Measurements from ENCODE around the gene MEI4.

DNA sequence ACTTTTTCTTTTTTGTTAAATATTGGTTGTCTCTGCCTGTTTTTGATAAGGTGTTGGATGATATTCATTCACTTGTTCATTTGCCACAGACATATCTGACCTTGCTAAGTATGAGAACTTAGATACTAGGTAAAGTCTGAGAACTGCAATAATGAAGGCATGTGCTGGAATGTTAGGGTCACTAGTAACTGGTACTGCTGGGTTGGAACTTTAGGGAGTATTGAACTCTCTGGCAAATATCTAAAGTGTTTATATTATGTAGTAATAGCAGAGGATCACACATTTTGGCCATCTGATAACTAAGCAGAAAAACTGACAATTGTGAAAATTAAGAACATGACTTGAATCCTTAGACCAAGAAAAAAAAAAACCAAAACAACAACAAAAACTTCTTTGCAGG, 162.7 kb downstream of the MEI4 start:
- TF ChIP-seq, protein P1, sequence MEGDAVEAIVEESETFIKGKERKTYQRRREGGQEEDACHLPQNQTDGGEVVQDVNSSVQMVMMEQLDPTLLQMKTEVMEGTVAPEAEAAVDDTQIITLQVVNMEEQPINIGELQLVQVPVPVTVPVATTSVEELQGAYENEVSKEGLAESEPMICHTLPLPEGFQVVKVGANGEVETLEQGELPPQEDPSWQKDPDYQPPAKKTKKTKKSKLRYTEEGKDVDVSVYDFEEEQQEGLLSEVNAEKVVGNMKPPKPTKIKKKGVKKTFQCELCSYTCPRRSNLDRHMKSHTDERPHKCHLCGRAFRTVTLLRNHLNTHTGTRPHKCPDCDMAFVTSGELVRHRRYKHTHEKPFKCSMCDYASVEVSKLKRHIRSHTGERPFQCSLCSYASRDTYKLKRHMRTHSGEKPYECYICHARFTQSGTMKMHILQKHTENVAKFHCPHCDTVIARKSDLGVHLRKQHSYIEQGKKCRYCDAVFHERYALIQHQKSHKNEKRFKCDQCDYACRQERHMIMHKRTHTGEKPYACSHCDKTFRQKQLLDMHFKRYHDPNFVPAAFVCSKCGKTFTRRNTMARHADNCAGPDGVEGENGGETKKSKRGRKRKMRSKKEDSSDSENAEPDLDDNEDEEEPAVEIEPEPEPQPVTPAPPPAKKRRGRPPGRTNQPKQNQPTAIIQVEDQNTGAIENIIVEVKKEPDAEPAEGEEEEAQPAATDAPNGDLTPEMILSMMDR (IDR thresholded peaks at IDR 0.05): no peak
- TF ChIP-seq EZH2 (IDR thresholded peaks at IDR 0.05): no peak
- no peak for TF ChIP-seq EZH2phosphoT487 (IDR thresholded peaks at IDR 0.05)

Measured in neural progenitor cell (in vitro differentiated cells).